DOHH2 (cell line): ENCODE data around the gene GUCY1A2.

ENCODE experiments used
- EZH2phosphoT487 ChIP-seq: fragments of 200-600 bp; sonication (generic); IDR thresholded peaks from 2 replicates; pipeline ENCODE4 v1.6.1; 2017; ENCODE audit warnings: borderline replicate concordance, mild to moderate bottlenecking, antibody characterized with exemption, low read length, moderate library complexity, mixed read lengths
- TF ChIP-seq, protein P1 (sequence below): fragments of 200-600 bp; sonication (generic); IDR thresholded peaks from one replicate; pipeline ENCODE4 v1.5.1; 2014; ENCODE audit warnings: antibody characterized with exemption, mild to moderate bottlenecking, low read depth, low read length; ENCODE audit not compliant: poor library complexity, severe bottlenecking

DNA sequence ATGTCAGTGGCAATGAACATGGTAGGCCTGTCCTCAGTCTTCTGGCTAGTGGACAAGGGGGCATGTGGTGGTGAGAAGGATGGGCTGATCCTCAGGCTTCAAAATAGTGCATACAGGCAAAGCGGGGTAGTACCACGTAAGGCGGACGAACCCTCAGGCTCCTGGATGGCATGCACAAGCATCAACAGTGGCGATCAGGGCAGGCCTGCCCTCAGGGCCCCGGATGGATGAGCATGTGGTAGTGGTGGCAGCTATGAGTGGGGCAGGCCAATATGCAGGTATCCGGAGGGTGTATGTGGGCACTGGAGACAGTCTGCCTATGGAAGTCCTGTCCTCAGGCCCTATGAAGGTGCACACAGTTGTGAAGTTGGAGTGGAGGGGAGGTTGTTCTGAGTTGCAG lies 163.8 kb downstream of the GUCY1A2 start:
- TF ChIP-seq, protein P1, sequence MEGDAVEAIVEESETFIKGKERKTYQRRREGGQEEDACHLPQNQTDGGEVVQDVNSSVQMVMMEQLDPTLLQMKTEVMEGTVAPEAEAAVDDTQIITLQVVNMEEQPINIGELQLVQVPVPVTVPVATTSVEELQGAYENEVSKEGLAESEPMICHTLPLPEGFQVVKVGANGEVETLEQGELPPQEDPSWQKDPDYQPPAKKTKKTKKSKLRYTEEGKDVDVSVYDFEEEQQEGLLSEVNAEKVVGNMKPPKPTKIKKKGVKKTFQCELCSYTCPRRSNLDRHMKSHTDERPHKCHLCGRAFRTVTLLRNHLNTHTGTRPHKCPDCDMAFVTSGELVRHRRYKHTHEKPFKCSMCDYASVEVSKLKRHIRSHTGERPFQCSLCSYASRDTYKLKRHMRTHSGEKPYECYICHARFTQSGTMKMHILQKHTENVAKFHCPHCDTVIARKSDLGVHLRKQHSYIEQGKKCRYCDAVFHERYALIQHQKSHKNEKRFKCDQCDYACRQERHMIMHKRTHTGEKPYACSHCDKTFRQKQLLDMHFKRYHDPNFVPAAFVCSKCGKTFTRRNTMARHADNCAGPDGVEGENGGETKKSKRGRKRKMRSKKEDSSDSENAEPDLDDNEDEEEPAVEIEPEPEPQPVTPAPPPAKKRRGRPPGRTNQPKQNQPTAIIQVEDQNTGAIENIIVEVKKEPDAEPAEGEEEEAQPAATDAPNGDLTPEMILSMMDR: no peak
- TF ChIP-seq EZH2phosphoT487: no peak
